Endothelial cell (in vitro differentiated cells): ENCODE data around the gene PRKAR2B. TPM values are rescaled to one million over a fixed set of nuclear protein-coding genes. Genes with fewer than 3 reads are reported as not detected.

Source experiments
- DNase-seq: peaks from one replicate; pipeline ENCODE4 v3.0.0; 2021; ENCODE audit warnings: low spot score
- H3K27ac Mint-ChIP-seq: one replicate; pipeline ENCODE4 v1.8.0; 2021; ENCODE audit warnings: mixed read lengths, inconsistent platforms; ENCODE audit not compliant: unreplicated experiment
- H3K27me3 Mint-ChIP-seq: one replicate; pipeline ENCODE4 v1.8.0; 2021; ENCODE audit warnings: mild to moderate bottlenecking, moderate library complexity, mixed read lengths, inconsistent platforms; ENCODE audit not compliant: unreplicated experiment
- H3K36me3 Mint-ChIP-seq: one replicate; pipeline ENCODE4 v1.8.0; 2021; ENCODE audit warnings: mild to moderate bottlenecking, low read depth, mixed read lengths, inconsistent platforms; ENCODE audit not compliant: unreplicated experiment
- H3K4me1 Mint-ChIP-seq: one replicate; pipeline ENCODE4 v1.8.0; 2021; ENCODE audit warnings: mild to moderate bottlenecking, mixed read lengths, inconsistent platforms; ENCODE audit not compliant: unreplicated experiment
- H3K4me3 Mint-ChIP-seq: one replicate; pipeline ENCODE4 v1.8.0; 2021; ENCODE audit warnings: mild to moderate bottlenecking, mixed read lengths, inconsistent platforms; ENCODE audit not compliant: unreplicated experiment
- H3K9me3 Mint-ChIP-seq: one replicate; pipeline ENCODE4 v1.8.0; 2021; ENCODE audit warnings: mixed read lengths, inconsistent platforms; ENCODE audit not compliant: unreplicated experiment
- total RNA-seq: library from RNA; stranded (reverse); fragmentation: NEBNext Ultra II Directional; extraction: Animal tissue kit (Norgen Biotek cat#: 25700); gene quantifications from one replicate; pipeline ENCODE4 v1.2.1, GENCODE V29; 2021; ENCODE audit not compliant: unreplicated experiment
- TF ChIP-seq, protein P1 (sequence below): fragments of 200-600 bp; sonication (generic); IDR thresholded peaks from one replicate; pipeline ENCODE4 v1.5.0; 2021; ENCODE audit warnings: antibody characterized with exemption; ENCODE audit not compliant: unreplicated experiment

PRKAR2B gene
- total RNA-seq, 1 donor from 2014 or later, result 28.4 TPM

DNA sequence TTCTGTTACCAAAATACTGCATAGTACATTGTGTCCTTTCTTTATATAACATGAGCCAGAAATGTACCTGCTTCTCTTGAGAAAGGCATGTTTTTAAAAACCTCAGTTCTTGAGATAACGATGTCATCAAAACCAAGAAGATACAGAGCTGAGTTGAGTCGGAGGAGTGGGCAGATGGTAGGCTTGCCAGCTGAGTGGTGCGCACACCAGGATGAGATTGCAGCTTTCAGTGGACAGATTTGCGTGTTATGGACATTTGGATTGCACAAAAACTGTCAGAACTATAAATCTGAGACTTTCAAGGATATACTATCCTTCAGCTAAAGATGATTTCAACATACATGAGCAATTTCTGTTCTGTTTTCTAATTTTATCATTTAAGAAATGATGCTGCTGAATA lies 25.0 kb downstream of the PRKAR2B start:
- H3K27me3 Mint-ChIP-seq, result no peaks in the 10 kb centered on the region

DNA sequence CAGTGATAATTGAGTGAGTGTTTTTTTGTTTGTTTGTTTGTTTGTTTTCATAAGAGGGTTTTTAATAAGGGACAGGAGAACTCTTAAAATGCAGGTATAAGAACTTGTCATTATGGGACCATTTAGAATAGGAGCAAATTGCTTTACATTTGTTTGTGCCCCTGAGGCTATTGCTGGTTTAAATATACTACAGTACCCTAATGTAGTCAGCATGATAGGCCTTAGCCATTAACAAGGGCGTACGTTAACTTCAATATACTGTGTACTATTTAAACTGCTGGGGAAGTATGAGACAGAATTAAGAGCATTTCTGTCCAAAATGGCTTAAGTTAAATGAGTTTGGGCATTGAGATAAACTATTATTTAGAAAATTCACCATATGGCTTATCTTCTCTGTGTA lies 26.2 kb downstream of the PRKAR2B start:
- Mint-ChIP-seq H3K4me3 (no peak overlapping the region), H3K4me1 (peaks cover 15% of the 10 kb centered on the region), H3K27me3 (no peaks in the 10 kb centered on the region), H3K9me3 (no peaks in the 10 kb centered on the region), H3K36me3 (no peaks in the 10 kb centered on the region), H3K27ac (no peak overlapping the region)
- TF ChIP-seq, protein P1, sequence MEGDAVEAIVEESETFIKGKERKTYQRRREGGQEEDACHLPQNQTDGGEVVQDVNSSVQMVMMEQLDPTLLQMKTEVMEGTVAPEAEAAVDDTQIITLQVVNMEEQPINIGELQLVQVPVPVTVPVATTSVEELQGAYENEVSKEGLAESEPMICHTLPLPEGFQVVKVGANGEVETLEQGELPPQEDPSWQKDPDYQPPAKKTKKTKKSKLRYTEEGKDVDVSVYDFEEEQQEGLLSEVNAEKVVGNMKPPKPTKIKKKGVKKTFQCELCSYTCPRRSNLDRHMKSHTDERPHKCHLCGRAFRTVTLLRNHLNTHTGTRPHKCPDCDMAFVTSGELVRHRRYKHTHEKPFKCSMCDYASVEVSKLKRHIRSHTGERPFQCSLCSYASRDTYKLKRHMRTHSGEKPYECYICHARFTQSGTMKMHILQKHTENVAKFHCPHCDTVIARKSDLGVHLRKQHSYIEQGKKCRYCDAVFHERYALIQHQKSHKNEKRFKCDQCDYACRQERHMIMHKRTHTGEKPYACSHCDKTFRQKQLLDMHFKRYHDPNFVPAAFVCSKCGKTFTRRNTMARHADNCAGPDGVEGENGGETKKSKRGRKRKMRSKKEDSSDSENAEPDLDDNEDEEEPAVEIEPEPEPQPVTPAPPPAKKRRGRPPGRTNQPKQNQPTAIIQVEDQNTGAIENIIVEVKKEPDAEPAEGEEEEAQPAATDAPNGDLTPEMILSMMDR, result no peak
- DNase-seq, result no peak

More for the DNA sequence above, 25.0 kb downstream of the PRKAR2B start:
- TF ChIP-seq, protein P1, result no peak
- no peaks in the 10 kb centered on the region for H3K9me3 Mint-ChIP-seq
- H3K36me3 Mint-ChIP-seq, result no peaks in the 10 kb centered on the region
- no peak overlapping the region for H3K4me3 Mint-ChIP-seq
- DNase-seq, result no peak
- H3K27ac Mint-ChIP-seq, result no peak overlapping the region
- H3K4me1 Mint-ChIP-seq, result peaks cover 20% of the 10 kb centered on the region

GRCh38 chr7:107071129-107071528 lies 26.6 kb downstream of the PRKAR2B start:
- no peak overlapping the region for H3K4me3 Mint-ChIP-seq
- H3K36me3 Mint-ChIP-seq, result no peaks in the 10 kb centered on the region
- H3K27ac Mint-ChIP-seq, result no peak overlapping the region
- DNase-seq, result no peak
- no peaks in the 10 kb centered on the region for H3K9me3 Mint-ChIP-seq
- peaks cover 15% of the 10 kb centered on the region for H3K4me1 Mint-ChIP-seq
- H3K27me3 Mint-ChIP-seq, result no peaks in the 10 kb centered on the region
- TF ChIP-seq, protein P1, result no peak

DNA sequence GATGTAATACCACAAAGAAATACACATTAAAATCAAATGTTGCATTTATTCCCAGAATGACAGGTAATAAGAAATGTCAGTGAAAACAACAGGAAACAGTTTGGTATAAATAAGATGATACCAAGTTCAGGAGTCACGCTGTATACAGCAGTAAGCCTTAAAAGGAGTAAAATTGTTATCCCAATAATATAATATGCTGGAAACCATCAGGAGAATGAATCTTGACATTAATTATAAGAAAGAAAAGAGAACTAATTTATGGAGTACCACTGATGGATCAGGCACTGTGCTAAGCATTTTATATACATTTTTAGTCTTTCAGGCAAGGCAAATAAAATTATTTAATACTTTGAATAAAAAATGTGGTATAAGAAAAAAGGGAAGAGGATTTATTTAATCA lies 27.6 kb downstream of the PRKAR2B start:
- no peak for DNase-seq
- TF ChIP-seq, protein P1, result no peak
- Mint-ChIP-seq H3K36me3 (no peaks in the 10 kb centered on the region), H3K27ac (no peak overlapping the region), H3K4me3 (no peak overlapping the region), H3K27me3 (no peaks in the 10 kb centered on the region), H3K4me1 (peaks cover 17% of the 10 kb centered on the region), H3K9me3 (no peaks in the 10 kb centered on the region)

GRCh38 chr7:107075863-107076574 lies 31.5 kb downstream of the PRKAR2B start:
- Mint-ChIP-seq H3K4me1 (peaks cover 42% of the 10 kb centered on the region), H3K27ac (peak overlapping the region; percentile 90), H3K36me3 (peaks cover 7% of the 10 kb centered on the region), H3K4me3 (no peak overlapping the region), H3K27me3 (no peaks in the 10 kb centered on the region), H3K9me3 (no peaks in the 10 kb centered on the region)
- no peak for DNase-seq
- TF ChIP-seq, protein P1, result no peak
